ENCODE measurements around the gene CYP17A1. TPM values are rescaled to one million over a fixed set of nuclear protein-coding genes. Genes with fewer than 3 reads are reported as not detected.
A peak's percentile ranks its signal among the peaks of the same experiment; 100 is the strongest.

The CYP17A1 gene
- total RNA-seq: 10 to 100 TPM in 2 of 7 donors, 1 to 10 TPM in 1, under 1 TPM in 3, not detected in 1; 0.40 to 32.1 (median 1.0) TPM
- polyA plus RNA-seq: 100 to 1,000 TPM in 1 of 2 donors, 10 to 100 TPM in 1; 30.8 to 348 TPM
- long read RNA-seq, donor 1: 0 reads
- long read RNA-seq, donor 2, transcript CYP17A1-201 (8 exons, 1,870 nt): major isoform, 15 of 18 reads
- long read RNA-seq, donor 2, partial matches to known transcripts: 0 of 18 reads
- long read RNA-seq, donor 2, other reads (novel, unspliced or antisense): 0 of 18 reads
- long read RNA-seq, donor 3, transcript CYP17A1-201 (8 exons, 1,870 nt): major isoform, 22 of 25 reads
- long read RNA-seq, donor 3, partial matches to known transcripts: 1 of 25 reads
- long read RNA-seq, donor 3, other reads (novel, unspliced or antisense): 2 of 25 reads

GRCh38 chr10:102837230-102837721 is at the start of gene CYP17A1:
Gene CYP17A1, minus strand, starts transcription at chr10:102837413. Its CDS starts 52 bp downstream, at chr10:102837361.
- Histone ChIP-seq H3K27ac (no peak within 1 kb of the TSS), H3K36me3 (no peaks in the 10 kb centered on the region), H3K9me3 (no peaks in the 10 kb centered on the region), H3K4me1 (ENCODE audit: insufficient read depth) (no peaks in the 10 kb centered on the region), H3K4me3 (no peak within 1 kb of the TSS), H3K27me3 (no peaks in the 10 kb centered on the region)
- 32 to 36% (median 35%) methylated on average over 5 of the region's 5 CpGs for WGBS, 3 donors
- intact Hi-C loops (cut with DNase I): loop anchor here (5.0 to 10.0 kb wide), 8 partner anchors 60 to 408 kb away; partner anchors contain the start of gene RPEL1 (in 1 of the 4)
- TF ChIP-seq CTCF (IDR thresholded peaks at IDR 0.05) (no peak), EP300 (IDR thresholded peaks at IDR 0.05) (no peak), POLR2A (IDR thresholded peaks at IDR 0.05) (no peak)
- DNase-seq: peak; percentile 34 to 69 (median 55)

- no peak for DNase-seq
- H3K27ac ChIP-seq: no peak overlapping the region
- intact Hi-C loops (cut with DNase I): no loop called here
- H3K4me3 ChIP-seq: no peak overlapping the region
- TF ChIP-seq POLR2A (IDR thresholded peaks at IDR 0.05) (no peak), CTCF (IDR thresholded peaks at IDR 0.05) (no peak), EP300 (IDR thresholded peaks at IDR 0.05) (no peak)
- H3K36me3 ChIP-seq: no peaks in the 10 kb centered on the region
- no peaks in the 10 kb centered on the region for H3K27me3 ChIP-seq
- H3K9me3 ChIP-seq: no peaks in the 10 kb centered on the region
- 82 to 87% (median 83%) methylated on average over 2 of the region's 2 CpGs for WGBS, 3 donors
- no peaks in the 10 kb centered on the region for H3K4me1 ChIP-seq (ENCODE audit: insufficient read depth)
Observed at GRCh38 chr10:102880256-102880655, 43.0 kb upstream of the CYP17A1 start.

GRCh38 chr10:102878629-102879028 is 41.4 kb upstream of the CYP17A1 start:
- Histone ChIP-seq H3K4me1 (ENCODE audit: insufficient read depth) (no peaks in the 10 kb centered on the region), H3K27ac (no peak overlapping the region), H3K36me3 (no peaks in the 10 kb centered on the region), H3K27me3 (no peaks in the 10 kb centered on the region), H3K9me3 (no peaks in the 10 kb centered on the region), H3K4me3 (no peak overlapping the region)
- 44 to 48% (median 46%) methylated on average over 4 of the region's 4 CpGs for WGBS, 3 donors
- TF ChIP-seq CTCF (IDR thresholded peaks at IDR 0.05): no peak
- TF ChIP-seq EP300 (IDR thresholded peaks at IDR 0.05): no peak
- DNase-seq: no peak
- intact Hi-C loops (cut with DNase I): no loop called here

- TF ChIP-seq POLR2A (IDR thresholded peaks at IDR 0.05): no peak
- no peak for TF ChIP-seq EP300 (IDR thresholded peaks at IDR 0.05)
- no peak for TF ChIP-seq CTCF (IDR thresholded peaks at IDR 0.05)
- no peaks in the 10 kb centered on the region for H3K27me3 ChIP-seq
- no peaks in the 10 kb centered on the region for H3K9me3 ChIP-seq
- H3K4me1 ChIP-seq (ENCODE audit: insufficient read depth): no peaks in the 10 kb centered on the region
- intact Hi-C loops (cut with DNase I): no loop called here
- H3K27ac ChIP-seq: no peak overlapping the region
- no peak overlapping the region for H3K4me3 ChIP-seq
- WGBS, 3 donors: 63 to 76% (median 68%) methylated on average over 2 of the region's 2 CpGs
- no peaks in the 10 kb centered on the region for H3K36me3 ChIP-seq
- DNase-seq: no peak
Observed at GRCh38 chr10:102876747-102877153, 39.5 kb upstream of the CYP17A1 start.

All from ovary (tissue), 10 donors.